GM19467 (cell line): ENCODE measurements around the gene ATP2B1.

Source experiments
- ATAC-seq: cut with Tn5 transposase; IDR thresholded peaks from one replicate; pipeline ENCODE4 v1.9.1; 2021; ENCODE audit warnings: mild to moderate bottlenecking, moderate library complexity; ENCODE audit not compliant: unreplicated experiment

ATP2B1 gene

DNA sequence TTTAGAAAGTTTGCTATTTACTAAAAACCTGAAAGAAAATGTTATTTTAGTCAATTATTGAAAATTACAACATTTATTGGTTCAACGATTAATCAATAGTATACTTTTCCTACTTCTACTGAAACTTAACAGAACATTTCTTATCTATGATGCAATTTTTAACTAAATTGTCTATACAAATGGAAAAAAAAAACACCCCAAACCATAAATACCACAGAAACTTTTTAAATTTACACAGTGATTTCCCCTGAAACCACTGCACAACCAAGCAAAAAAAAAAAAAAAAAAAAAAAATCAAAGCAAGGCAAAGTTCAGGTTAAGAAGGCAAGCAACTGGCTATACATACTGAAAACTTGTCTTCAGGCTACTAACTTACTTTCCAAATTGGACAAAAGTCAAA, 110.9 kb downstream of the ATP2B1 start:
- ATAC-seq: no peak

DNA sequence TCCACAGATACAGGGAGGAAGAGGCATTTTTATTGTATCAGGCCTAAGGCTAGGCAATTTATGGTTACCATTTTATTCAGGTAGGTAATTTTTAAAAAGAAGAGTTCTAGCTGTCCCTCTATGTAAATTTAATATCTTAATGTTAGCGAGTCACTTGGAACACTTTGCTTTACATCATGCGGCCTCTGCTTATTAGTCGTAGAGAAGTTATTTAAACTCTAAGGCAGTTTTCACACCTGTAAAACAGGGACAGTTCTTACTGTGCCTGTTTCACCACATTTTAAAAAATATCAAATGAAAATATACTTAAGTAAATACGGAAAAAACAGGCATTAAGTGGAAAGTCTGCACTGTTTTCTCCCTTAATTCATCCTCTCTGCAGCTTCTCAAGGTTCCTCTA, 111.4 kb downstream of the ATP2B1 start:
- no peak for ATAC-seq

DNA sequence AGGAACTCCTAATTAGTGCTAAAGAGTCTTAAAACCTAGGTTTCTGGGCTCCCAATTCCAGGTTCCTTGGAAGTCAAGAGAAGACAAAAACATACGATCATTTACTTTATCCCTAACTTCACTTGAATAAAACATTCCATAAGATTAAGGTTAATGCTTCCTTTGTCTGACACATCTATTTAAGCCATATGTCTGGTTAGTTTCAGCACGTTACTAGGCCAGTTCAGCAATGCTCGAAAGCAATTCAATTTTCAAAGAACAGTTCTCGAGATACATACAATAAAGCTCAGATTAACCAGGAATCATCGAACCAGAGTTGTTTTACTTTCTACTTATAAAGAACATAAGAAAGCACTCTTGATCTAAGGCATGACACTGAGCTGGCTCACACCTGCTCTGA, 114.8 kb downstream of the ATP2B1 start:
- no peak for ATAC-seq

DNA sequence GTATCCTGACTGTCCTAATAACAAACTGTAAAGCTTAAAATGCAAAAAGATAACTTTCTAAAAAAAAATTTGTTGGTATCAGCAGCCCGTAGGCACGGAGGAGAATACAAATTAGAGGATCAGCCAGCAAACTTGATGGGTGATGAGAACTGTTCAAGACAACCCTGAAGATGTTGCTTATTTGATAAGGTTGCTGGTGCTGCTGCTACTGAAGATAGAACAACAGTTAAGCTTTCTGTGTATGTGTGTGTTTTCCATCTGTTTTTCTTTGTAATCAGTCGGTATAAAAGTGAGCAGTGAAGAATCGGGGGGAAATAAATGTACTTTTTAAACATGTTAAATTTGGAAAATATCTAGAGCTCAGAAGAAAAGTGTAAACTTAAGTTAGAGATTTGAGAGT, 115.4 kb downstream of the ATP2B1 start:
- no peak for ATAC-seq

DNA sequence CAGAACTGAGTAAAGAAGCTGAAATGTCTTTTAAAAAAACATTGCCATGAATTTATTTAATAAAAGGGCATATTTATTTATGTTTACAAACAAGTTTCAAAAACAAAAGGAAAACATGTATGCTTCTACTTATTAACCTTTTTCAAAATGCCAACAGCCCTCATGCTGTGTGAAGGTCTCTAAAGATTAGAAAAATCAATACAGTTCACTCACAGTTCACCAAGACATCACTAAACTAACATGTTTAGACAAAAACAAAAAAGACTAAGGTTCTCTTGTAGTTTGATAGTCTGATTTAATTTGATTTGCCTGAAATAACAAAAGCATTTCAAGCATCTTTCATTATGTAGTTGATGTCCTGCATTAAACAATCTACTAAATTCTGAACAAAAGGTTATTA, 118.9 kb downstream of the ATP2B1 start:
- ATAC-seq: no peak

DNA sequence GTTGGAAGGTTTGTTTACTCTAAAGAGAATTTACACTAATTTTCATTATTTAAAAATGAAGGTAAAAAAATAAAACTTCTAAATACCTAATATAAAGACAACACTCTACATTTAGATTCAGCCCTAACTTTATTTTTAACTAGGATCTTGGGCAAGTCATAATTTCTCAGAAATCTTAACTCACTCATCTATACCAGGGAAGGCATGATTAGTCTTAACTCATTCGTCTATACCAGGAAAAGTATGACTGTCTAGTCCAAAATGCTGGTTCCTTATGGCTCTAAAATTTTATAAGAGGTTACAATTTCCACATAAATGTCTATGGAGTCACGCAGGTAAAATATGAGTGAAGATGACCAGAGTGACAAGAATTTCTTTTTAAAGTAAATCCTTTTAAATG, 130.1 kb downstream of the ATP2B1 start:
- ATAC-seq: no peak

DNA sequence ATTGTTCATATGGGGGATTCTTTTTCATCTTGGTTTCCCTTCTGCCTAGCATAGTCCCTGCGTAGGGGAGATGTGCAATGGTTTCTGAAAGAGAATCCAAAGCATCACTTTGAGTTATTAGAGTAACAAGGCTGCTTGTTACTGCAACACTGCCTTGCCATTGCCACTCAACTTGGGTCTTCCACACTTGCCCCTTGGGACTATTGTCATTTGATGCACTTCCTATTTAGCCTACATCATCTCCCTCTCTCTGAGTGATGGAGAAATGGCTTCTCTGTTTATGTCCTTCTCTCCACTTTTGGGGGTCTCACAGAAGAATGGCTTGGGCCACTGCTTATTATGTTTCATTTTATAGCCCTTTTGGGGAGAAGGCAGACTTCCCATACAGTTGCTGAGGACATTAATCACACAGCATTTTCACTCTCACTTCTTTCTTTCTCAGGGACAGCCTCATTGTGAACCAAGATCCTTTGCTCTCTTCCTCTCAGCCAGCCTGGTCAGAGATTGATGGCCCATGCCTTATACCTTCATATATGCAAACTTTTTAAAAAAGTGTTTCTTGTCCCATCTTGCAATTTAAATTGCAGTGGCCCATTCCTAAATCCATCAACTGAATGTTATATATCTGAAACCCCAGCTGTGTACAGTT, 131.9 kb downstream of the ATP2B1 start:
- ATAC-seq: no peak

DNA sequence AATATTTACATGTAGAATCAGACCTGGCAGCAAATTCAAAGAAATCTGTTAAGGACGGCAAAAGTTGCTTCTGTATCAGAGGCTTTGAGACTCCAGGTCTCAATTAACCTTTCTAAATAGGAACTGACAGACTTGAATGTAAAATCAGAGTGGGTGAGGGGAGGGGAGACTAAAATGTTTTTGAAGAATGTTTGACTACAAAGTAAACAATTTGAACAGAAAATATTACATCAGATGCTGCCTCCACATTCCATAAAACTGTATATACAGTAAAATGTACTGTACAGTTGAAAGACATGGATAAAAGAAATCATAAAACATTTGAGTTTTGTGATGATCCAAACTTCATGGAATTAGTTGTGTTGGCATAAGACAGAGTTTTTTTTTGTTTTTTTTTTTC, 133.3 kb downstream of the ATP2B1 start:
- no peak for ATAC-seq

DNA sequence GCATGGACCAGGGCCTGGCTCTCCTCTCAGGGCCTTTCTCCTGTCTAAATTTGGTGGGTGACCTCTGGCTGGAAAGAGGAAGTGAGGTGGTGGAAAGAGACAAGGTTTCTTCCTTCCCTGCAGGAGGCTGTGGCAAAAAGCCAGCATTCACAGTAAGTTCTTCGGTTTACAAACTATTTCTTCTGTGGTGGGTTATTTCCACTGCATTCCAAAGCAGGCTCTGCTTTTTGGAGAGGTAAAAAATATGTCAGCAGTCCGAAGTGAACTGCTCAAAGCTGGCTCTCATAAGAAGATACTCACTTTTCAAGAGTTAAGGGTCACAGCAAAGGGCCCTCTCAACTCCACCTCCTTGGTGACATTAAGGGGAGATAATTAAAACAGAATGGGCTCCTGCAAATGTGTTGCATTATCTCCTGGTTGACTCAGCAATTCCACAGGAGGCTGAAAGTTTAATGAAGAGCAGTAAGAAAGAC, 133.9 kb downstream of the ATP2B1 start:
- ATAC-seq: no peak

DNA sequence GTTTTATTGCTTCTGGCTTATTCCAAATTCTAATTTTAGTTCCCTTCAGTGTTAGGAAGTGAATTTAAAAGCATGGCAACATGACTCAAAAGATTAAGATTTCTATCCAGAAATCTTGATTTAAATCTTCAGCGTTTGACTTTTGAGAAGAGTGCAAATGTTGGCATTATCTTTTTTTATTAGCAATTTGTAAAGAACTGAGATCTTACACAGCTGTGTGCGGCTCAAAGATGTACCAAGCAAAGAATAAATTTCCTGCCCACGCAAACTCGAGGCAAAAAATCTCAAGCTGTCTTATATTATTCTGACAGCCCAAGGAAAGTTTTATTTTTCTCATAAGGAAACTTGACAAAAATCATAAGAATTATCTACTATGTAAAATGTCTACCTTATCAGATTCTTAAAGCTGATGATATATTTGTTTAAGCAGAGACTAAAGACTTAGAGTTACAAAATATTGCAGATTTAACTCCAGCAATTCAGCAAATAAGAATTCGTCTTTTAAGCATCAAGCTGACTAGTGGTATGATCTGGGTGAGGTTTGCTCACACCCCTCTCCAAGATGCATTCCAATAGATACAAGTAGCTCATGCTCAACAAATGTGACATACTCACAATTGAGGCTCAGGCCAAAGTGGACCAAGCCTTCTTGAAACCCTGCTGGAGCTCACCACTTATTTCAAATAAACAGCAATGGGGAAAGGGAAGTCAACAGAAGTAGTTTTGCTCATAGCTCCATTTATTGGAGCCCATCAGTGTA, 135.4 kb downstream of the ATP2B1 start:
- ATAC-seq: no peak

DNA sequence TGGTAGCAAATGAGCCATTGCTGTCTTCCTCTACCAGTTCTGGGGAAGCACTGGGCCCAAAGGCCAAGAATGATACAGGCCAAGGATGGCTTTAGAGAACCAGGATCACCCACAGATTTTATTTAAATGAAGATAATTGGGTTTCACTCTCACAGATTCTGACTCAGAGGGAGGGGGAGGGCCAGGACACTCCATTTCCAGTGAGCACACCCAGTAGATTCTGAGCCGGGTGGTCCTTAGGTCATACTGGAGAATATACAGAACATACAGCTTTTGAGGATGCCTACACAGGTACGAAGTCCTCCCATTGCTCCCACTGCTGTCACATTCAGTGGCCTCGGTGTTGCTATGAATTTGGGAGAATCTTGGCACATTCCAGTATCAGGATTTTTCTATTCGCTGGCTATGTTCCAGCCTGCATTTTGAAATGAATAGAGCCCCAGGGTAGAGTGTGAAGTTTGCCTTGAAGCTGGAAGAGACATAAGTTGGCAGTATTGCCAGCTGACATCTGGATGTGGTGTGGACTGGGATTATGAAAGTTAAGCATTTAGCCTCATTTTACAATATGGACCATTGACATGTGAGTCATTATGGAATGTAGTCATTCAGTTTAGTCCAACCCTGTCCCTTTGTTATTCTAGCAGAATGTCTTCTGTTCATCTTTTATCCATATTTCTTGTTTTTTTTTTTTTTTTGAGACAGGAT, 137.0 kb downstream of the ATP2B1 start:
- no peak for ATAC-seq

DNA sequence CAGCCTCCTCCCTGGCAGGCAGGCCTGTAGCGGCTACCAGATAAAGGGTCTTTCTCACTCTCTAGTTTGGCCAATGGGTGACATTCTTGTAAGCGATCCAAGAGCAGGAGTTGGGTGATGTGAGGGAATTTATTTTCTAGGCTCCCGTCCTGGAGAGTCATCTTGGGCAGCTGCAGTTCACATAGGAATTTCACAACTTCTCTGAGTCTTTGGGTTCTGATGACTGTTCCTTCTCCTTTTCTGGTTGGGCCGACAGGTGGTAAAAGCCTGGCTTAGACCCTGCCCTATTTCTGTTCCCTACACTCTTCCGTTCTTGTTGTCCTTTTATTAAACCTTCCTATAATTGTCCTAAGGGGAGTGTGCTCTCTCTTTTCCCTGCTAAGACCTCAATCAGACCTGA, 140.2 kb downstream of the ATP2B1 start:
- ATAC-seq: no peak

DNA sequence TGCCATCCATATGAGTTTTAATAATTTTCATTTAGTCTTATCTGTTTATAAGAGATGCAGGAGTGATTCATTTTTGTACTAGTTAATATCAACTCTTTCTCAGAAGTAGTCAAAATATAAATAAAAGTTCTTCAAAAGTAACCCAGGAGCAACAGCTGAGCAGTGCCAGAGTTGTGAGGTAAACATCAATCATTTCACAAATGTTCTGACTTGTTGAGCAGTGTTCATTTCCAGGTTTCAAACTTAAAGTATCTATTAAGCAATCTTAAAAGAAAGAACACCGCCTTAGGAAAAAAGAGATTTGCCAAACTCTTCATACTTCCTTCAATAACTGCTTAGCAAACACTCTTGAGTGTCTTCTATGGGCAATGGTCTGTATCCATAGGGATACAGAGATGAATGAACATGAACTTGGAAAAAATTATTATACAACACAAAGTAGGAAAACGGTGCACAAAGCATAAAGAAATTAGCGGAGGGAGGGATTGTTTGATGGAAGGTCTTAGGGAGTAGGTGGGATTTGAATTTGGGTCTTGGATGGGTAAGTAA, 140.9 kb downstream of the ATP2B1 start:
- ATAC-seq: no peak

DNA sequence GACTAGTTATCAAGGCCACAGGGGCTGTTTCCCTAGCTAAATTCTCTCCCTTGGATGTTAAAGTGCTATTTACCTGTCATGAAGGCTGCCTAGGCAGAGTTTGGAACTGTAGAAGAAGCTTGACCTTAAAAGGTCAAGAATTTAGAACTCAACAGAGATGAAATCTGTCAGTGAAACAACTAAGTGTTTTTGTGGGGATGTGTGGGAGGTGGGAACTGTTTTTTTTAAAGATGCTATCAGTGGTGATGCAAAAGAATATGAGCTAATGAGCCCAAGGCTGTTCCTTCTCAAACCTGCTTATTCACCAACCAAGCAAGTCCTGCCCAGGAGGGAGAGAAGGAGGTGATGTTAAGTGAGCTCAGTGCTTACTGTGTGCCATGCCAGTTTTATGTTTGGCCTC, 142.0 kb downstream of the ATP2B1 start:
- ATAC-seq: no peak

DNA sequence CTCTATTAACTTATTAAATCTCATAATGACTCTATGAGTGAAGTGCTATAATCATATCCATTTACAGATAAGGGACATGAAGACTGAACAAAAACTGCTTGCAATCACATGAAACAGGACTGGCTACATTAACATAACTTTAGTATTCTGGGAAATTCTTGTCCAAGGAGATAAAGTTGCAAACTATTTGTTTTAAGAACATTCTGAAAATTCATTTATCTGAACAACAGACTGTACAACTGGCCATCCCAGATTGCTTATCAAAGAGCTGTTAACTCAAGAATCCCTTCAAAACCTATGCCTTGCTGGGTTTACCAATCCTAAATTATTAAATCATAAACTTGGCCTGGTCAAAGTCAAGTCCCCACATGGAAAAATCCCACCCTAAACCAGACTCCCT, 143.6 kb downstream of the ATP2B1 start:
- no peak for ATAC-seq

DNA sequence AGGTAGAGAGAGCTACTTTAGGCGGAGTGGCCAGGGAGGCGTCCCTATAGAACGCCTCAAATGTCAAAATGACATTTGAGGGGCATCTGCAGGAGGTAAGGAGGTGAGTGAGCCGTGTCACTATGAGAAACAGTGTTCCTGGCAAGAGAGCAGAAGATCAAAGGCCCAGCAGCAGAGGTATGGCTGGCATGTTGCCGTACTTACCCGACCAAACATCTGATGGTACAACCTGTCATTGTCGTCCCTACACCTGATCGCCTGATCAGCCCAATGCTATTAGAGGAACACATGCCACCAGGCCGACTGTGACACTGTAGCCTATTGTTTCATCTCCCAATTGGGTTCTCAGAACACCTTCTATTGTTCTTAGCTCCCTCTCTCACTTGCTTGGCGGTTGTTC, 148.9 kb downstream of the ATP2B1 start:
- ATAC-seq: no peak

DNA sequence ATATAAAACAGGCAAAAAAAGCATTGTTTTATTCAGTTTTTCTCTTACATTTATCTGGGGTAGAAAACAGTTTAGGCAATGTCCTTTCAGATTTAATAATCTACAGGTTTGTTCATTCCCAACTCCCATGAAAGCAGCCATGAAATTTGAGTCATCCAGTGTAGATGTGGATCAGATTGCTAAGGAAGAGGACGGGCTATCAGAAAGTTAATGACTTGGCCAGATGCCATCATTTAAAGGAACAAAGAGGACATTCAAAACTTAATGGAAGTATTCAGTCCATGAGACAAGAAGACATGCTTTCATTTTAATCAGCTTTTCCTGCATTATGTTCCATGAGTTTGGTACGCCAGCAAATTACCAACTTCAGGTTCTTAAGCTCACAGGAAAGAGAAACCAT, 151.7 kb downstream of the ATP2B1 start:
- ATAC-seq: no peak

DNA sequence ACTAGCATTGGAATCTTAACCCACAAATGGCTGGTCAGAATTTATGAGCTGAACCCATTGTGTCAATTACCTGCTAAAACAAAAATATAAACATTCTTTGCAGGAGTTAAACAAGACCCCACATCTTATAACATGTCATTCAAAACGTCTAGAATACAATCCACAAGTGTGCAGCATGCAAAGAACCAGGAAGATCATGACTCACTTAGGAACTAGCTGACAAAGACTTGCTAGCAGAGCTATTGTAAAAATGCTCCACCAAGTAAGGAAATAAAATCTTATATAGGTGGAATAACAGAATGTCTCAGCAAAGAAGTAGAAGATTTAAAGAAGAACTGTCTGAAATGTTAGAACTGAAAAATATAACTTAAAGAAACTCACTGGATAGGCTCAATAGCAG, 156.3 kb downstream of the ATP2B1 start:
- no peak for ATAC-seq

DNA sequence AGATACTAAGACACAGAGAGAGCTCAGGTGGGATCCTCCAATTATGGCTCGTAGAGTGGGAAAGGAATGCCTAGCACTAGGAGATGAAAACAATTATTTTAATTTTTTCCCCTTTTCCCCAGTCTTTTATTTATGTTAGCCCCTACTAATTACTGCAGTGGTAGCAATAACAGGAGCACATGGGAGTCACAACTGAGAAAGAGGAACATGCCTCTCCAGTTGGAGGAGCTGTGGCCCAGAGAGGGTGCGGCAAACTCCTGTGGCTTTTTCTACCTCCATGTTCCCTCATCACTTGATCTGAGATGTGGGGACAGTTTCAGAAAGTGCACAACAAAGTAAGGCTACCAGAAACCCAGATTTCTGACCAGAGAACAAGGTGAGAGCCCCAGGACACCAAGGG, 156.9 kb downstream of the ATP2B1 start:
- ATAC-seq: no peak

DNA sequence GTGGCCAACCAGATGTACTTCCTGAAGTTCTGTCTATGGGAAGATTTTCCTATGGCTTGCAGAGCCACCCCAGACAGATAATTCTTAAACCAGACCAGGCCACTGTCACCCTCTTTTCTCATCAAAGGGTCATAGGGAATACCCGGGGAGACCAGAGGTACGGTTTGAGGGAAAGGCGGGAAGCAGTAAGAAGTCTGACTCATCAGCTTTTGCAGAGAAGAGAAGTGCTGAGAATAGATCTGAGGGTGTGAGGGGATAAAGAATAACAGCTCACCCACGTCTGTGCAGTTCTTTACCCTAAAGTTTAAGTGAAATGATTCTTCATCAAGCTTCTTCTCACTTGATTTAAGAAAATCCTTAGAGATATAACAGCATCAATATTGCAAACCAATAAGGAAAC, 161.5 kb downstream of the ATP2B1 start:
- no peak for ATAC-seq

DNA sequence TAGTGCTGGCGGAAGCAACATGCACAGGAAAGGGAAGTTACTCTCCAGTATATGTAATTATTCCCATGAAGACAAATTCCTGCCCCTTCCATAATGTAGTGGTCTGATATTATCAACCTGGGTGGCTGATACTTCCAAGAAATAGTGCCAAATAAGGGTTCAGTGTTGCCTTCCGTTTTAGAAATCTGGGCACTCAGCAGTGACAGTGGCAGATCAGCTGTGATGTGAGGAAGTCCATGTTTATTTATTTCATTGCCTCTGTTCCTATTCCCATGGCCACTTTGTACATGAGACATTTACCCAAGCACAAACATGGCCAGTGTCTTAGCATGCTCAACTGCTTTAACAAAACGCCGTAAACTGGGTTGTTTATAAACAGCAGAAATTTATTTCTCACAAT, 162.5 kb downstream of the ATP2B1 start:
- ATAC-seq: no peak

DNA sequence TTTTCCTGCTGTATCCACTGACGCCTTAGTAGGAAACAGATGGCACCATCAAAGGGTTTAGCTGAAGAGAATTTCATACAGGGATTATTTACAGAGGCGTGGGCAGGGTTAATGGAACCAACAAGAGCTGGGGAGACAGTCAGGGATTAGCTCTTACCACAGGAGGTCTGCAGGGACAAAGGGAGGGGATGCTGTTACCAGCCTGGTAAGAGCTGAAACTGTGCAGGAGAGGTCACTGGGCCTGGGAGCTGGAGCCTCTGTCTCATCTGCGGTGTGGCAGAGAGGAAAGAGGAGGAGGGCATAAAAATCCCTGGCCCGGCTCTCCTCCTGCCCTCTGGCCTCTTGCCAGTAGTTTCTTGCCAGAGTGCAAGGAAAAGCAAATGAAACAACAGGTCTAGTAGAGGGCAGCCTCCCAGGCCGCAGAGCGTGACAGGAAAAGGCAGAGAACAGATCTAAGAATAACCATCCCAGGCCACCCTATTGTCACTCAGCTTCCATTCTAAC, 163.9 kb downstream of the ATP2B1 start:
- ATAC-seq: no peak
